Activated CD4-positive, alpha-beta T cell treated with anti-CD3 and anti-CD28 coated beads, Interleukin-2, amount 50 U/mL, for 48 hours (primary cell): ENCODE measurements around the gene LANCL1.

Source experiments
- DNase-seq, 2 experiments: peaks; one replicate each; pipeline ENCODE4 v3.0.0-alpha.2; 2020

The LANCL1 gene, protein sequence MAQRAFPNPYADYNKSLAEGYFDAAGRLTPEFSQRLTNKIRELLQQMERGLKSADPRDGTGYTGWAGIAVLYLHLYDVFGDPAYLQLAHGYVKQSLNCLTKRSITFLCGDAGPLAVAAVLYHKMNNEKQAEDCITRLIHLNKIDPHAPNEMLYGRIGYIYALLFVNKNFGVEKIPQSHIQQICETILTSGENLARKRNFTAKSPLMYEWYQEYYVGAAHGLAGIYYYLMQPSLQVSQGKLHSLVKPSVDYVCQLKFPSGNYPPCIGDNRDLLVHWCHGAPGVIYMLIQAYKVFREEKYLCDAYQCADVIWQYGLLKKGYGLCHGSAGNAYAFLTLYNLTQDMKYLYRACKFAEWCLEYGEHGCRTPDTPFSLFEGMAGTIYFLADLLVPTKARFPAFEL

DNA sequence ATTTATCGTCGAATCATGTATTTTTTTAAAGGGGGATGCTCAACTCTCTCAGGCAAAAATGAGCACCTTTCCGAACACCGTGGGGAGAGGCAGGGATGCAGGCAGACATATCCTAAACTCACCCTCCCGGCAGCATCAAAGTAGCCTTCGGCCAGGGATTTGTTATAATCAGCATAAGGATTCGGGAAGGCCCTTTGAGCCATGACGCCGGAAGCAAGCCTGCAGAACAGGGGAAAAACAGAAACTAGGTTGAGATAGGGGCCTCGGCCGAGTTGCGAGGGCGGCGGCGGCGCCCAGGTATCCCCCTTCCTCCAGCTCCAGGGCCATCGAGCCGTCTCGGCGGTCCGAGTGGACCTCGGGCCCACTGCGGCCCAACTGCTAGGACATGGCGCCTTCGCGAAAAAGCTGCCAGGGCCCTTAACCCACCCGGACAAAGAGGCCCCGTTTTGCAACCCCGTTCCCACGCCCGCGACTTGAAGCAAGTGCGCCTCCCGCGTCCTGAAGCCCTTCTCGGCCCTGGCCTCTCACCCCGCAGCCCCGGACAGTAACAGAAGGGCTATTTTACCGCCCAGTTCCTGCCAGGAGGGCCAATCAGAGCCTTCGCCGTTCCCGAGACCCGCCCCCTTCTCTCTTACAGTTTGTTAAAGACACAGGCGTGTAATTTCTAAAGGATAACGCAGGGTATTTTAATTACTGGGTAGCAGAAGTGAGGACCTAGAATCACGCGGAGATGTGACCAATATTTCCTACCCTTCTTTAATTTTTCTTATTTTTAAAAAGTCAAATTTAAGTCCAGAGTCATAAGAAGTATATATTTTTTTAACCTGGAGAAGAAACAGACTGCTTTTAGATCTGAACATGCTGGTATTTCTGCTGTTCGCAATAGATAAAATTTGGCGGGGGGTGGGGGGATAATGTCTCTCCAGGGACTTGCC is at the start of gene LANCL1:
Gene LANCL1 (minus strand): TSS at position 566 of the 935 bp plus-strand sequence. CDS start 363 bp downstream, at position 203.
- peak; percentile 83 to 89 for DNase-seq

DNA sequence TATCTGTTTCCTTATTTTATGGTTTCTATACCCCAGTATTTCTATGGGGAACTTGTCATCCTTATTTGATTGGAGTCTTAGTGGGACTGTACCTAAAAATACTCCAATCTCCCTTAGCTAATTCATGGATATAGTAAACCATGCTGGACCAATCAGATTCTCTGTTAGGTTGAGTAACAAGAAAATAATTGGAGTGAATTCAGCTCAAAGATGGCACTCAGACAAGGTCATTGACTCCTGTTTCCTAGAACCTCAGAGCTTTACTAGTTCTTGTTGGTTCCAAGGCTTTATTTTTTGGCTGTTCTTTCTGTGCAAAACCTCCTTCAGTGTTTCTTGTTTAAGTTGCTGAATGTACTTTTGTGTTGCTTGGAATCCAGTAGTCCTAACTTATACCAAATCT is 48.0 kb upstream of the LANCL1 start:
- DNase-seq = no peak

DNA sequence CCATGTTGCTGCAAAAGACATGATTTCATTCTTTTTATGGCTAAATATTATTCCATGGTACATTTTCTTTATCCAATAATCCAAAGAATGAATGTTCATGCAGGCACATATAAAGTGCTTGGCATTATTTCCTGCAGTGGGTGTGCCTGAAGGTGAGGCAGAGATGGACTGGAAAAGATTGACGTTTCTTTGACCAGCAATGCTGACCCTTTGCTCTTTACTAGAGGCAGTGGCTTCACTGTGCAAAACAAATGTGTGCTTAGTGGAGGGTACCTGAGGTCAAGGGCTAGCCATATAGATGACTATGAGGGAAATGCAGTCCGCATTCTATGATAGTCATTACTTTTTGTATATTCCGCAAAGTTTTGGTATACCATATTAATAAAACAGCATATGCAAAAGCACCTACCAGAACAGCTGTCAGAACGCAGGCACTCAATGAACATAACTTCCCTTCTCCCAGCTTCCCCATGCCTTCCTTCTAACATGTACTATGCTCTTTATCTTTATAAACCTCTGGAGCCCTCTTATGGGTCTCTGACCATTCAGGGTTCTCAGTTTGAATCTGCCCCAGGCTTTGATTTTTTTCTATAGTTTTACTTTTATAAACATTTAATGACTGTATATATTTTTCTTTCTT is 47.2 kb upstream of the LANCL1 start:
- DNase-seq = no peak

DNA sequence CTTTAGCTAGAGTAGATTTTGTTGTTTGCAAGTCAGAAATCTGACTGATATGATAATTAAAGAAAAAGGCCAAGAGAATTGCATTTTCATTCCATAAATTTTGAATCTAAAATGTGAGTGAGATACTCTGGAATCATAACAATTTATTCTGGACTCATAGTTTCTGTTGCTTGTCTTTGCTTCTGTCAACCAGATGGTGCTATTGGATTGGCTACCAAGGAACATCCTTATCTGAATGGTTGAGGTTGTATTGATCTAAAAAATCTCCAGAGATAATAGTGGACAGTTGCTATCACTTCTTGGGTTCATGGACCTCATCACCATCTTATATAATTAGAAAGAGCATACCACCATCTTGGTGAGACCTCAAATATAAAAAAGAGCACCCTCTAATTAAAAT is 45.8 kb upstream of the LANCL1 start:
- no peak for DNase-seq

DNA sequence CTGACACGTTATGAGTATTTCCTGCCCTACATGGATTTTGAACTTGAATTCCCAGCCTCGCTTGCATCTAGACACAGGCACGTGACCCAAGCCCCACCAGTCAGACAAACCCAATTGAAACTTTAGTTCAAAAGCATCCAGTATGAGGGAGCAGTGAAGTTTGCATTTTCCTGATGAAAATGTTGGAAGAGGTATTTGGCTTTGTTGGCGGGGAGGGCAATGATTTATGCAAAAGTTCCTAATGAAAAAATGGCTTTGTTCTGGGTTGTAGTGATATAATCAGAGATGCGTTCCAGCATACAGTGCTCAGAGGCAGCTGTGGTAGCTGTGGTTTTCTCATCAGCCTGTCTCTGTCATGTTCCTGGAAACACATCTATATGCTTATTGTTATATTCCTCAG is 43.0 kb upstream of the LANCL1 start:
- DNase-seq = no peak

DNA sequence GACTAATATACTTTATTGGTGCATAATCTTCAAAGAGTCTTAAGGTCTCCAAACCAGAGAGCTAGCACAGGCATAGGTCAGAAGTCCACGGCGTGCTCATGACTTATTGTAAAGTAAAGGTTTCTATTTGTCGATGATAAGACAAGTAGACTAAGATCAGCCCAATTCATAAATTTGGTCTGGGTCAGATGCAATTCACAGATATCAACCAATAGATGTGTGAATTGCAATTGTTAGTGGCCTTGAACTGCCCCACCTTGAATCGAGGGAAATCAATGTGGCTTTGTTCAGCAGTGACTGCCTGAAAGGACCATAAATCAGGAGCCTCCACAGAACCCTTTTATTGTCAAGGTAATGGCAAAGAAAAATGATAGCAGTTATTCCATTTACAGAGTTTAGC is 40.7 kb upstream of the LANCL1 start:
- no peak for DNase-seq

DNA sequence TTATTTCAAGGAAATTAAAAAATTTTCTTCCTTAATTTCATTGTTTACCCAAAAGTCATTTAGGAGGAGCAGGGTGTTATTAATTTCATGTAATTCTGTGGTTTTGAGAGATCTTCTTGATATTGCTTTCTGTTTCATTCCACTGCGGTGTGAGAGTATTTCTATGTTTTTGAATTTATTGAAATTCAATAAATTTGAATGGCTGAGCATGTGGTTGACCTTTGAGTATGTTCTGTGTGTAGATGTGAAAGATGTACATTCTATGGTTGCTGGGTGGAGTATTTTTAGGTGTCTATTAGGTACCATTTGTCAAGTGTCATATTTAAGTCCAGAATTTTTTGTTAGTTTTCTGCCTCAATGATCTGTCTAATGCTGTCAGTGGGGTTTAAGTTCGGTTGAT is 39.4 kb upstream of the LANCL1 start:
- DNase-seq = no peak

DNA sequence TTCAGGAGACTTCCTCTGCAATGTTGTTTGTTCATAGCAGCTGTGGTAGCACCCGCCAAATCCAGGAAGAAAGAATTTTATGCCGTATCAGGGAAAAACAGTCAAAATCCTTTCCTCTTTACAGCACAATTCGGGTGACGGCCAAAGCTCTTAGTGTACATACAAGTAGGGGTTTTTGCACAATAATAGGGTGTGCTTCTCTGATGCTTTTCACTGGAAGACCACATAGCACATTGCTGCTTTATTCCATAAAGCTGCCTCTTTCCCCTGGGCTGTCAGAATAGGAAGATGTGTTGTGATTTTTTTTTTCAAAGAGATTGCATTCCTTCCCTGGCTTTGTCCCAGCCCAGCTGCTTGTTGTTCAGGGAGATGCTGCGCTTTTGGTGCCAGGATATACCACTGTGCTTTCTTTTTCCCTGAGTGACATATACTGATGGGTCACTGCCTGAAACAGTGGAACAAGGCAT is 27.2 kb upstream of the LANCL1 start:
- DNase-seq = no peak

DNA sequence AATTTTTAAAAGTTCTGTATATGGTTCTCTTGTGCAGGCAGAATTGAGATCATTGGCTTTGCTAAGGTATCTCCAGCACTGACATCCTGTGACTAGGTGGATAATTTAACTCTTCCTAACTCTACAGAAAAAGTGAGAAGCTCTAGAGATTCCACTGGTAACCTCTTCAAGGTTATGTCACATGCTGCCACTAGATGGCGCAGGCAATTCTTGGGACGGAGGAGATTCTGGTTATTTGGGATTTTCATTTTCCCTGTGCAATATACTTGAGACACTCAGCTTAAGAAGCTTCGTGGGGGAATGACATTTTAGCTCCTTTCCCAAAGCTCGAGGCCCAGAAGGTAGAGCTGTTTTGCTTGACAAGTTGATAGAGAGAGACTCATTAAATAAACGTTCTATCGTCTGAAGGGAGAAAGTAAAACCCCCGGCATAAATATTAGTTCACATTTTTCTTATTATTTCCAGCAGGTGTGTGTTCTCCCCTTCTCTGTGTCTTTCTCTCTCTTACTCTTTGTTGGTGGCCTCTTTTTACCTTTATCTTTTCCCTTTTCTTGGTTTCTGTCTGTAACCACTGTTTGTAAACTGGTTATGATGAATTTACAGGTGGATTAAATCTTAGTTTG is 26.6 kb upstream of the LANCL1 start:
- peak; percentile 22 to 40 for DNase-seq

DNA sequence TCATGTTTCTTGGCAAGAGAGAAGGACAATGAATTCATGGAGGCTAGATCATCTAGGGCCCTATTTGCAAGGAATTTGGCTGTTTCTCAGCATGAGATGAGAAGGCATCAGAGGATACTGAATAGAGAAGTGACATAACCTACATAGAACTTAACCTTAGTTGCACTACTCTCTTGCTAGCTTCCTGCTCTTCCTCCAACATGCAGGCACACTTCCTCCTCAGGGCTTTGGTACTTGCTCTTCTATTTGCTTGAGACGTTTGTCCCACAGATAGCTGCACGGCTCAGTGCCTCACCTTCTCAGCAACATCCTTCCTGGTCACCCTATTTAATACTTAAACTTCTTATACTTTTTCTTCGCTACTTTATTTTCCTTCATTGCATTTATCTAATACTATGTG is 20.0 kb upstream of the LANCL1 start:
- DNase-seq = no peak

DNA sequence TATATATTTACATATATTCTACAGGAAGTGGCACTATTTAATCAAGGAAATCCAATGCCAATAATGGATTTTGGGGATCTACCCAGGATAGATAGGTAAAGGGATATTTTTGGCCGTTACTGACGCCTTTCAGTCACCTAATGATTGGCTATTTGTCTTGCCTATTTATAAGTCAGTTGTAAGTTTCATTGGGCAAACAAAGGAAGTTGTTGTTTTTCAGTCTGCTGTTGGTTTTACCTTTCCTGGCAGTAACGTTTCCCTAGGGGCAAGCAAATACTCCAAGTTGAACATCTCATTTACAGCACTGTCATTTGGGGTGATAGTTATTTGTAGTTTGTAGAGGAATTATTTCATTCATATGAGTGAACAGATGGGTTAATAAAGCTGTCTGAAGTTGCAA is 17.0 kb upstream of the LANCL1 start:
- no peak for DNase-seq

DNA sequence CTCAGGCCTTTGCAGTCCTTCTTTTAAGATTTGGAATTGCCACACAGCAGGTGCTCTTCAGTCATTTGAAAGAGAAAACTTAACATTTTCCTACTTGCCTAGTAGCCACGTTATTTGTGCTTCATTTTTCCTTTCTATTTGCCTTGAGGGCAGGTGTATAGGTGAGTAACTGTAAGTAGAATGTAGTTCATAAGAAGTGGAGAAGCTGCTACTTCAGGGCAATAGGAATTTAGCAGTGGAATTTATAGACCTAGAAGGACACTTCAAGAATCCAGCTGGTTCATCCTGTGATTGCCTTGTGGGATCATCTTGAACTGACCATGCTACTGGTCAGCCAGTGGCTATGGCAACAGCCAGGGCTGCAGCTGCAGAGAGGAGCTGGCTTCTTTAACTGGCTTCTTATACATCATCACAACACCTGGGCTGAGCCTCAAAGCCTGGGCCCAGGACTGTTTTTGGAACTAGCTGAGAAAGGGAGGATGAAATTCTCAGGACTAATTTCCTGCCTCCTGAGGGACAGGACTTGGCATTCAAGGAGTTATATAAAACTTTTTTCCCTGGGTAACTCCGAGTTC is 5.1 kb upstream of the LANCL1 start:
- no peak for DNase-seq

DNA sequence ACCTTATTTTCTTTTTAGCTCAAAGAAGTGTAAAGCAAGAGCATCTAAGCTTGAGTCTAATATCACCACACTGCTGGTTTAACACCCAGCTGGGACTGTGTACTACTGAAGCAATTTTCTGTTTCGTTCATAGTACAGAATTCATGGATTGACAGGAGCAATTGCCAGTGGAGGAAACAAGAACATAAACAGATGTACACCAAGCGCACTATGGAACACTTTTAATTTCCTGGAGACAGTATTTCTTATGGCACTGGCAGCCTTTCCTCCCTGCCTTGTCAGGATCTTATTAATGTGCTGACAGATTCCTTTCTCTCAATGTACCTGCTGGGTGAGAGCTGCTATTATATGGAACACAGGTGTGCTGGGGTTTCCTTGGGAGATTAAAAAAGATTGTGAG is 4.2 kb upstream of the LANCL1 start:
- no peak for DNase-seq

DNA sequence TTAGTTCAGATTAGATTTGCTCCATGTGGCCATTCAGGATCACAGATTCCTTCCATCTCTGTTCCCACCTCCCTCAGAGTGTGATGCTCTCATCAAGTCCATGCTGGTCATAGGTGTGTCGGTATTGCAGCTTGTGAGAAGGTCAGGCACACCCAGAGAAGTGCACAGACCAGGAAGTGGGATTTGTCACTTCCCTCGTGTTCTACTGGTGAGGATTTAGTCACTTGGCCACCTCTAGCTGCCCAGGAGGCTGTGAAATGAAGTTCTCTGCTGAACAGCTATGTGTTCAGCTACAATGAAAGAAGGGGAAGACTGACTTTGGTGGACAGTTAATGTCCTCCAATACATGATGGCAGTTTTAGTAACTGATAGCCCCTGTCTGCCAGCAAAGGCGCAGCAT is 3.5 kb upstream of the LANCL1 start:
- DNase-seq = peak in 1 of 2 experiments; percentile 8

DNA sequence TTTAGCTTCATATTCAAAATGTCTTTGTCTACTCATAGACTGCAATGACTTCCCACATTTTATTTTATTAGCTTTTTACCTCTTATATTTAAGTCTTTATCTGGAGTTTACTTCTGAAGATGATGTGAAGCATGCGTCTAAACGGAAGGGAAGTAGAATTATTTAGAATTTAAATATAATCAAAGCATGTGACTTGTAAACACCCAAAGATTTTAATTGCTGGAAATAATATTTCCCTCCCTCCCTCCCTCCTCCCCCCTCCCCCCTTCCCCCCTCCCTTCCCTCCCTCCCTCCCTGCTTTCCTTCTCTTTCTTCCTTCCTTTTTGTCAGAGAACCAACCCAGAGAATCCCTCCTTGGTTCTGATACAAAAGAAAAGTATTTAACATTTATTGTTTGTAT is 2.1 kb upstream of the LANCL1 start:
- no peak for DNase-seq

DNA sequence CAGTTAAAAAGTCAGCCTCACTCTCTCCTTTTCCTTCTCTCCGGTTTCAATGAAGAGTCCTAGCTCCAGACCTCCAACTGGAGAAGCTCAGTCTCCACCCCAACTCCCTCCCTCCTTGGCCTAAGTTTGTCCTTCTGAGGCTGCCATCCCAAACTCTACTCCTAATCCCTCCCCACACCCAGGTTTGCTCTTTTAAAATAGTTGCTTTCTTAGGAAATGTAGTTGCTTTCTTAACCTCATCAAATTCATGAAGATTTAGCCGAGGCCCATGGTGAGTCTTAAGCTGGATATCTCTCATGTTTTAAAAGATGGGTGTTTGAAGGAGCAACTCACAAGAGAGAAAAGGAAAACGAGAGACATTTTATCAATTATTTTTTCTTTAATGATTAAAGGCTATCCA is 937 bp upstream of the LANCL1 start:
- DNase-seq = peak; percentile 25 to 35

DNA sequence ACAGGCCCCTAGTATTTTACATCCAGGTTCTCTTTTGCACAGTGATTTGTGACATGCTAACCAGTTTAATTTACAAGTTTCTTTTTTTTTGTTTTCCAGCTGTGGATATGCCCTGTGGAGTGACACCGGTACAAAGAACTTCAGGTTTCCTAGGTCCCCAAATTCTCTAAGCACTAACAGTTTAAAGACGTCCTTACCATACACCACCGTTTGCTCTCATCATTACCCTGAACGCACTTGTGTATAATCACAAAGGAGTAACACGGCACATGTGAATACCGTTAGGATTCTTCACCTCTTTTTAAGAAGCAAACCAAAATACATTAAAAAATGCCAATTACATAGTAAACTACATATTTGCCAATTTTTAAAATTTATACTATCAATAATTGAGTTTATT is 853 bp downstream of the LANCL1 start:
- no peak for DNase-seq

DNA sequence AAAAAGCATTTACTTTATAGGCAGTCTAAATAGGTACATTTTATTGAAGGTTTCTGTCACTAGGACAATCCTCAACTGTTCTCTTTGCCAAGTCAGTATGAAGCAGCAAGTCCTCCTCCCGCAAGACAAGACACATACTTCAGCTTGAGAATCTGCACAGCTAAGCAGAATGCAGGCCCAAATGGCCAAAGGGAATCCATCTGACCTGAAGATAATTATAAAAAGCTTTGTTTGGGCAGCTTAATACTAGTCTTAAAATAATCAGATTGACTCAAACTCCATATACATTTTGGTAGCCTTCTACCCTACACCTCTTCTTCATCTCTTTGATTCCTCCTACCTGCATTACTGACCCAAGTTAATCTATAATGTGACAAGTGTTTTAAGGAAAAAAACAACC is 1.8 kb downstream of the LANCL1 start:
- no peak for DNase-seq

DNA sequence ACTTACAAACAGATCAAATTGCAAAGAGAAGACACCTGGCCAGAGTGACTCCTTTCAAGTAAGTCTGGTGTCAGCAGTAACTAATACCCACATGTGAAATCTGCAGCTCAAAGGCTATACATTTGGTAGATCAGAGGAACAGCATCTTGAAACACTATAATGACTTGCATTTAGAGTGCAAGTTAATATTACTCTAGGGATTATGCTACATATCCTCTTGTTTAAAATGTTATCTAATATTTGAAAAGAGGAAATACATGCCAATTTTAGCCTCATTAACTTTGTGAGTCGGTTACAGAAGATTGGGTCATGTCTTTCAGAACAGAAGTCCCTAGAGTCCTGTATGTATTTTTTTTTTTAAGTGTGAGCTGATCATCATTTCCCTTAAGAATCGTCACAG is 15.2 kb downstream of the LANCL1 start:
- DNase-seq = no peak

DNA sequence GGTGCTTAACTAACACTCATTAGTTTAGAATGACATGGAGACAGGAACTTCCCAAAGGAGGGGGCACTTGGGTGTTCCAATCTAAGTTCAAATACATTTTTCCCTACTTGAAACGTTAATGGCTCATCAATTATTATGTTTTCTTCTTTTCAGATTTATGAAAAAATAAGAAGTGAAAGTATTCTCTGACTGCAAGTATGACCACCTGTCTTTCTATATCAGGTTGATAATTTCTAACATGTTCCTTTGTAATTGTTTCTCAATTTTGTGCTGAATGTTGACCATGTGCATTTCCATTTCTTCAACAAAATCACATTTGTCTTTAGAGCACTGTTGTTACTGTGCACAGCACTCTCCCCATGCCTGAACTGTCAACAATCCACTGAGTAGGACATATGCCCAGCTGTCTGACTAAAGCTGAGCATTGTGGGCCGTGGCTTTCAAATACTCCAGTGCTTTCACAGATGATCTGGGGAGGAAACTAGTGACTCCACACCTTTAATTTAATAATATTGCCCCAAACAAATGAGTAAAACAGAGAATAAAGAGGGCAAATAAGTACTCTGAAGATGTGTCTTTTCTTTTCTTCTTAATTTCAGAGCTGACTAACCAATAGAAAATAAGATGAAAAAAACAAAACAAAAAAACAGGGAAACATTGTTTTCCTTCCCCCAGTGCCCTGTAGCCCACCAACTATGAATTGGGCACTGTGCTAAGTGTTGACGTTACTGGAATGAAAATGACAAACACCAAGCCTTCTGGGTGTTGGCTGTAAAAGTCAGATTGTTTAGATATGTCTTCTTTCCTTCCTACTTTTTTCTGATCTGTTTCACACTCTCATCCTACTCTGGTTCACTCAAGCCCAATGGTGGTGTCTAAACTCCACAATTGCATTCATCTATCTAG is 16.0 kb downstream of the LANCL1 start:
- DNase-seq = no peak

DNA sequence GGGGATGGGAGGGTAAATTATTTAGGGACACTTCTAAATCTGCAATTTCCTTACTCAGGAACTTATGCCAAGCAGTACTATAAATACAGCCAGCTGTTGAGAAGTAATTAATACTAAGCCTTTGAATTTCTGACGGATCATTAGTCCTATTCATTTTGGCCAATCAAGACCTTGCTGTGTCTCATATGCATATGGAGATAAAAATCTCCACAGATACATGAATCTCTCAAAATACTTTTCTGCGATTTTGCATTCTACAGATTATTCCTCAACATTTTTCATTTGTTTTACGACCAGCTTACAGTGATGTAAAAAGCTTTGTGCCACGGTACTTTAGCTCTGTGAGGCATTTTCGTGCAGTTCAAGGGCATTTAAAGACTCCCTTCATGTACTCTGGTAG is 16.7 kb downstream of the LANCL1 start:
- DNase-seq = no peak
